IPS DF 19.7 (cell line): ENCODE results near the gene SLAMF7.
"Not testable (repeated sequence)": the region's sequence is repeated elsewhere in the genome, so short reads cannot be mapped to it uniquely, and the experiment has no call there.

Experiments used
- DNase-seq: peaks from one replicate; pipeline ENCODE4 v3.0.0-alpha.2; 2013; ENCODE audit warnings: low read depth, low spot score

The SLAMF7 gene

GRCh38 chr1:160720356-160721085 lies 18.5 kb upstream of the SLAMF7 start:
- DNase-seq, result no peak

DNA sequence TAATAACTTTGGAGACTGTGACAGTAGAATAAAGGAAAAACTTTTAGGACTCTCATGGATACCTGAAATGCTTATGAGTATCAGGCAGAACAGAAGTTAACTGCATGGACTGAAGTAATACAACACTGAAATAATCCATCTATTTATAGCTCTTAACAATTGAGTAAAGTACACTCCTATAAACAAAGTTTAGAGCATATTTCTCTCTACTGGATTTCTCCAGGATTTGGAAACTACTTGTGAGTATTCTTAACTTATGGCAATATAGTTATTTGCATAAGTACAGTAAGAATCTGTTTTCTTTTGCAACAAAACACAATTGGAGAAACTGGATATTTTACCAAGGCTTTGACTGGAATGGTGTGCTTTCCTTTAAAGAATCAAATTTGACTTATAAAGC lies 17.6 kb upstream of the SLAMF7 start:
- DNase-seq, result no peak

DNA sequence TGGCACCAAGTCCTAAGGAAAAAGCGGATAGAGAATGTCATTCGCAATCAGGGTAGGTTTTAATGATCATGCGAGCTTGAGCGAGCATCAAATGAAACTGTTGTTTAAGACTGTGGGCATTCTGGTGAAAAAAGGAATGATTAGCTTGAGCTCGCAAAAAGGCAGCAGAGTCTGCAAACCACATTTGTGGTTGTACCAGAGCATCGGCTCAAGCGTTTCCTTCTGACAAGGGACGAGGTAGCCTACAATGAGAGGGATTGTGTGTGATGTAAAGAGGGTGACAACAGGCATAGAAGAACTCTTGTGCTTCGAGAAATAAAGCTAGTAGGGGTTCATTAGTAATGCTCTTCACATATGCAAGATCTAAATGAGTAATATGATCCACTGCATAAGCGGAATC lies 16.3 kb upstream of the SLAMF7 start:
- DNase-seq, result no peak

GRCh38 chr1:160723332-160723731 lies 15.7 kb upstream of the SLAMF7 start:
- DNase-seq, result no peak

- no peak for DNase-seq
Measured at GRCh38 chr1:160724465-160725242, 14.4 kb upstream of the SLAMF7 start.

- DNase-seq, result no peak
Measured at GRCh38 chr1:160726114-160726497, 12.9 kb upstream of the SLAMF7 start.

- DNase-seq, result peak; percentile 74
Measured at GRCh38 chr1:160726498-160727315, 12.3 kb upstream of the SLAMF7 start.

GRCh38 chr1:160727316-160727640 lies 11.8 kb upstream of the SLAMF7 start:
- no peak for DNase-seq

DNA sequence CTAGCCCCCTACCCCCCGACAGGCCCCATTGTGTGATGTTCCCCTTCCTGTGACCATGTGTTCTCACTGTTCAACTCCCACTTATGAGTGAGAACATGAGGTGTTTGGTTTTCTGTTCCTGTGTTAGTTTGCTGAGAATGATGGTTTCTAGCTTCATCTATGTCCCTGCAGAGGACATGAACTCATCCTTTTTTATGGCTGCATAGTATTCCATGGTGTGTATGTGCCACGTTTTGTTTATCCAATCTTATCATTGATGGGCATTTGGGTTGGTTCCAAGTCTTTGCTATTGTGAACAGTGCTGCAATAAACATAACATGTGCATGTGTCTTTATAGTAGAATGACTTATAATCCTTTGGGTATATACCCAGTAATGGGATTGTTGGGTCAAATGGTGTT lies 7.5 kb upstream of the SLAMF7 start:
- DNase-seq, result not testable (repeated sequence)

DNA sequence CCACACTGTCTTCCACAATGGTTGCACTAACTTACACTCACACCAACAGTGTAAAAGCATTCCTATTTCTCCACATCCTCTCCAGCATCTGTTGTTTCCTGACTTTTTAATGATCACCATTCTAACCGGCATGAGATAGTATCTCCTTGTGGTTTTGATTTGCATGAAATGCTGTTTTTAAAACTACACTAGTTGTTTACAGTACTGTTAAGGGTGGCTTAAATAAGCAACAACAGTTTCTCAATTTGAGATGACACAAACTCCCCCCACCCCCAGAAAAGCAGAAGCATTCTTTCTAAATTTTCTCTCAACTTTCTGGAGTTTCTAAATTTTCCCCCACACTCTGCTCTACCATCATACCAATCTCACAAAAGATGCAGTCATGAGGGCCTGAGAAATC lies 7.1 kb upstream of the SLAMF7 start:
- no peak for DNase-seq

DNA sequence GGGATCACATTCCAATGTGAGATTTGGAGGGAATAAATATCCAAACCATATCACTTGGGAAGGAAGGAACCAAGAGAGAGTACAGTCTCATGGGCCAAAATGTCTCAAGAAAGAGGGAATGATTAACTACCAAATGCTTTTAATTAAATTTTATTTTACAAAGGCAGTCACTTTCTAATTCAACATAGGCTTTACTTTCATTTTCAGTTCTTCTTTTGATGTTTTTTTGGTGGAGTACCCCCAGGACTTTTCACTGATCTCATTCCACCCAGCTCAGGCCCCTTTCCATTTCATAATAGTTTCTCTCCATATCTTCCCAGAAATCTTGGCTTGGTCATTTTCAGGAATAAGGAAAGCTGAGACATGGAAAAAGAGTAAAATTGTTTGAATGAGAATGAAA lies 5.1 kb upstream of the SLAMF7 start:
- no peak for DNase-seq

DNA sequence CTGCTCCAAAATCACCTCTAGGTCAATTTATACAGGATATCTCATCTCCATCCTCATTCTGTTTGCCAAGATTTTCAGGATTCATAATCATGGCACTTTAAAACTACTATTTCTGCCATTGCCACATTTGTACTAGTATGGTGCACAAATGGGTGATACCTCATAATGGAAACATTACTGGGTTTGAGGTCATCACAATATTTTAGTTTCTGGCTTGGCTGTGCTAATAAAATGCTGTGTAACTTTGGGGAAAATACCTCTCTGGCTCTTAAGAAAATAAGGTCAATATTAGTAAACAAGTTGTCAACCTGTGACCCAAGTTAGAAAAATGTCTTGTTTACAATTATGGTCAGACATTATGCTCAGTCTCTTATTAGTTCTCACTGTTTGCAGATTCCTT lies 4.7 kb upstream of the SLAMF7 start:
- no peak for DNase-seq

DNA sequence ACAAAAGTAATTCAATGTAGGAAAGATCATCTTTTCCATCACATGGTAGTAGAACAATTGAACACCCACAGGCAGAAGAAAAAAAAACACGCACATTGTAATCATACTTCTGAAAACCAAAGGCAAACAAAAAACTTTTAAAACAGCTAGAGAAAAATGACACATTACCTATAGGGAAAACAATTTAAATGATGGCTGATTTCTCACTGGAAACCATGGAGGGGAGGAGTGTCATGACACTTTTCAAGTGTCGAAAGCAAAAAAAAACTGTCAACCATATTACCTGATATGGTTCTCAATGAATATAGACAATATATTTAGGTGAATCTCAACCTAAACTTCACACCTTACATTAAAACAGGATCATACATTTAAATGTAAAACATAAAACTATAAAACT lies 776 bp upstream of the SLAMF7 start:
- no peak for DNase-seq

- no peak for DNase-seq
Measured at GRCh38 chr1:160740133-160740688, 1.2 kb downstream of the SLAMF7 start.

GRCh38 chr1:160741092-160741501 lies 2.0 kb downstream of the SLAMF7 start:
- no peak for DNase-seq

DNA sequence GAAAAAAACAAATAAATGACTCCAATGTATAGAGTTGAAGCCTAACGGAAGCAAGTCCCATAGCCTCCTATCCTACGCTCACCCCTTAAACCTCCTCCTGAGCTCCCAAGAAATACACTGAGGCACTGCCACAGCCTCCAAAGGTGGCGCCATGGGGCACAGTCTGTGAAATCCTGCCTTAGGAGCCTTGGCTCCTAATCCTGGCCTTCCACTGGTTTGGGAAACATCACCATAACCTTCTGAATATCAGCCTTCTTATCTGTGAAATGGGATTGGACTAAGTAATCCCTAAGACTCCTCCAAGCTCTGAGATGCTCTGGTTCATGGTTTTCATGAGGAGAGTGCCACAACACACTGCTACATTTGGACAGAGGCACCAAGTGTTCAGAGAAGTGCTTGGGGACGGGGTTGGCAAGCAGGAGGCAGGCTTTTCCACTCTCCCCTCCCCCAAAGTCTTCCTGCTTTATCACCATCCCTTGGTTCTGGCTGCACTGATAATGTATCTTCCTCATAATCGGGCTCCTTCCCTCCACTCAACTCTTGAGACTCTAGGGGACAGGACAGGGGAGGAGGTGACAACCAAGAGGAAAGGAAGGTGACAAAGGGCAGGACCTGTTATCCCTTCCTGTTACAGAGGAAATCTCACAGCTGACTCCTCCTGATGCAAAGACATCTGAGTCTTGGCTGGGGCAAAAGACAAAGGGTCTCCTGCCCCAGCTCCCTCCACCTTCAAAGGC lies 2.7 kb downstream of the SLAMF7 start:
- no peak for DNase-seq

- DNase-seq, result no peak
Measured at GRCh38 chr1:160742428-160743127, 3.5 kb downstream of the SLAMF7 start.

- no peak for DNase-seq
Measured at GRCh38 chr1:160743266-160743665, 4.2 kb downstream of the SLAMF7 start.

DNA sequence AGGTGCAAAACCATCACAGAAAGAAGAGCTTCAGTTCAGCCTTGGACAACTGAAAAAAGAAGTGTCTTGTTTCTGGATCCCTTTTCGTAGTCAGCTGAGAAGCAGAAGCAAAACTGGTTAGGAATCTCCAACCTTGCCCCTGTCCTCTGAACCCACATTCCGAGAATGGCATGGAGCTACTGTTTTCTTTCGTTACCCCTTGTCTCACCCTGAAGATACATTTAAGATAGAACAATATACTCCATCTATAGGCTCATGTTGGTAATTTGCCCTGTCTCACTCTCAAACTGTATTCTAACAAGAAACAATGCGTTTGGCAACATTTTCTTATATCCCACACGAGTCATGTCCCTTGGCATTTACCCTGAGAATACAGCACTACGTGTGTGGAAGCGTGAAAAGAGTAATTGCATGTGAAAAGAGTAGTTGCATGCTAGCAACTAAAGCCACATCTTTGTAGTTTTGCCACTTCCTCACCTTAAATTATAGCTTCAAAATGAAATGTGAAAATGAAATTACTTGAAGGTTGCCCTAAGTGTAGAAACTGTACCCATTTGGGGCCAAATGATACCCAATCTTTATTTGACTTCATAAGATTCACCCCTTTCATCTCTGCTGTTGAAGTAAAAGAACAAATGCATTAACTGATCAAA lies 5.3 kb downstream of the SLAMF7 start:
- no peak for DNase-seq

GRCh38 chr1:160744852-160745520 lies 5.9 kb downstream of the SLAMF7 start:
- no peak for DNase-seq
